Mesenchymal stem cell (in vitro differentiated cells and primary cell): ENCODE data around the gene LARGE1.

Source experiments
- DNase-seq: peaks from one replicate; pipeline ENCODE4 v3.0.0-alpha.2; 2013
- H2AFZ ChIP-seq: one replicate; pipeline ENCODE4 v1.6.1; 2013; ENCODE audit warnings: low read depth, mild to moderate bottlenecking, control low read depth, inconsistent platforms, low read length, moderate library complexity
- H2AK5ac ChIP-seq: 2 replicates; pipeline ENCODE4 v1.6.1; 2013; ENCODE audit warnings: low read length, moderate library complexity, mild to moderate bottlenecking, inconsistent platforms; ENCODE audit not compliant: severe bottlenecking
- H2BK120ac ChIP-seq: one replicate; pipeline ENCODE4 v1.6.1; 2013; ENCODE audit warnings: low read depth, mild to moderate bottlenecking, inconsistent platforms, low read length, moderate library complexity
- H2BK12ac ChIP-seq, 2 experiments: one replicate each; pipeline ENCODE4 v1.6.1; 2013; ENCODE audit warnings: inconsistent platforms in 2 of 2, low read length in 2 of 2, mild to moderate bottlenecking in 2 of 2, moderate library complexity in 2 of 2, control low read depth in 1 of 2
- H2BK15ac ChIP-seq: one replicate; pipeline ENCODE4 v1.6.1; 2013; ENCODE audit warnings: mild to moderate bottlenecking, low read depth, inconsistent platforms; ENCODE audit not compliant: poor library complexity, severe bottlenecking
- H2BK5ac ChIP-seq: 2 replicates; pipeline ENCODE4 v1.6.1; 2013; ENCODE audit warnings: low read depth, mild to moderate bottlenecking, low read length, control low read depth, inconsistent platforms; ENCODE audit not compliant: poor library complexity, severe bottlenecking
- H3K14ac ChIP-seq, 2 experiments: one replicate each; pipeline ENCODE4 v1.6.1; 2013; ENCODE audit warnings: inconsistent platforms in 2 of 2, low read length in 2 of 2, control low read depth in 1 of 2, mild to moderate bottlenecking in 1 of 2, moderate library complexity in 1 of 2
- H3K18ac ChIP-seq, 2 experiments: one replicate each; pipeline ENCODE4 v1.6.1; 2013; ENCODE audit warnings: inconsistent platforms in 2 of 2, low read length in 2 of 2, control low read depth in 1 of 2, low read depth in 1 of 2, mild to moderate bottlenecking in 1 of 2
- H3K23ac ChIP-seq, 2 experiments: one replicate each; pipeline ENCODE4 v1.6.1; 2013; ENCODE audit warnings: inconsistent platforms in 2 of 2, low read length in 2 of 2, mild to moderate bottlenecking in 2 of 2, moderate library complexity in 2 of 2, control low read depth in 1 of 2
- H3K27ac ChIP-seq: 2 replicates; pipeline ENCODE4 v1.5.1; 2013; ENCODE audit warnings: mild to moderate bottlenecking, moderate library complexity, low read length, control low read depth, inconsistent platforms; ENCODE audit not compliant: poor library complexity, severe bottlenecking
- H3K27me3 ChIP-seq, 2 experiments: 2 replicates each; pipeline versions ENCODE4 v1.6.1 to v1.7.0; 2013; ENCODE audit warnings: low read length in 2 of 2, mild to moderate bottlenecking in 2 of 2, moderate library complexity in 2 of 2, control low read depth in 1 of 2, inconsistent platforms in 1 of 2; ENCODE audit not compliant: control insufficient read depth in 1 of 2, insufficient read depth in 1 of 2
- H3K36me3 ChIP-seq, 2 experiments: 2 replicates each; pipeline versions ENCODE4 v1.6.1 to v1.7.0; 2013; ENCODE audit warnings: low read length in 2 of 2, control low read depth in 1 of 2, inconsistent platforms in 1 of 2, low read depth in 1 of 2, mild to moderate bottlenecking in 1 of 2; ENCODE audit not compliant: insufficient read depth in 2 of 2, control insufficient read depth in 1 of 2
- H3K4ac ChIP-seq, 2 experiments: one replicate each; pipeline ENCODE4 v1.6.1; 2013; ENCODE audit warnings: inconsistent platforms in 2 of 2, low read length in 2 of 2, mild to moderate bottlenecking in 2 of 2, moderate library complexity in 2 of 2, control low read depth in 1 of 2, low read depth in 1 of 2
- H3K4me1 ChIP-seq: 2 replicates; pipeline ENCODE4 v1.6.1; 2013; ENCODE audit warnings: low read depth, low read length, control low read depth; ENCODE audit not compliant: control insufficient read depth, insufficient read depth
- H3K4me2 ChIP-seq: 2 replicates; pipeline ENCODE4 v1.6.1; 2013; ENCODE audit warnings: low read length, mild to moderate bottlenecking, inconsistent platforms; ENCODE audit not compliant: poor library complexity, severe bottlenecking
- H3K4me3 ChIP-seq, 2 experiments: 2 replicates each; pipeline versions ENCODE4 v1.5.1 to v1.7.0; 2013; ENCODE audit warnings: low read length in 2 of 2, mild to moderate bottlenecking in 2 of 2, control low read depth in 1 of 2, low read depth in 1 of 2; ENCODE audit not compliant: insufficient read depth in 1 of 2
- H3K79me1 ChIP-seq: replicated peaks from 2 replicates; pipeline ENCODE4 v1.6.1; 2013; ENCODE audit warnings: mild to moderate bottlenecking, control low read depth, low read length, inconsistent platforms; ENCODE audit not compliant: poor library complexity, severe bottlenecking
- H3K9ac ChIP-seq: 2 replicates; pipeline ENCODE4 v1.7.0; 2013; ENCODE audit warnings: mild to moderate bottlenecking, low read length, moderate library complexity
- H3K9me3 ChIP-seq: 2 replicates; pipeline ENCODE4 v1.7.0; 2013; ENCODE audit warnings: mild to moderate bottlenecking, low read length; ENCODE audit not compliant: control insufficient read depth
- H4K8ac ChIP-seq: one replicate; pipeline ENCODE4 v1.6.1; 2013; ENCODE audit warnings: inconsistent platforms, mild to moderate bottlenecking, low read length, moderate library complexity
- H4K91ac ChIP-seq: one replicate; pipeline ENCODE4 v1.6.1; 2013; ENCODE audit warnings: mild to moderate bottlenecking, low read length, inconsistent platforms
- WGBS: methylation state at CpG from one replicate; pipeline ENCODE4 v1.1.7; 2013; ENCODE audit warnings: mixed read lengths; 5-methylcytosine and 5-hydroxymethylcytosine counted together

Gene LARGE1

DNA sequence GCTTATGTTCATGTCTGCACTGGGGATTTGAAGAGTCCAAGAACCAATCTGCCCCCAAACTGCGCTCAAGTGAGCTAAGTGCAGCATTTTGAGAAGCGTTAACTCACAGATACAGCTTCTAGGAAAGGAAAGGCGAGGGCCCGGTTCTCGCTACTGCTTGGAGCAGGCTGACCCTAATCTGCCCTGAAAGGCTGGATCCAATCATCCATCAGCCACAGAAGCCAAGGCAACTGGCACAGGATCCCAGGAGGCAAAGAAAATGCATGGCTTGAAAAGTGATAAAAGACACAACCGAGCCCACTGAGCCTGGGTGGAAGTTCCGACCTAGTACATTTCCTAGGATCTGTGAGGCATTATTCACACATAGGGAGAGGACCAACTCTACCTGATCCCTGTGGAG, 174.8 kb downstream of the LARGE1 start:
- WGBS, result 95% methylated on average over 7 of the region's 7 CpGs
- Histone ChIP-seq H2BK15ac (no peak overlapping the region), H2BK5ac (no peak overlapping the region), H3K36me3 (peaks cover 0 to 5% of the 10 kb centered on the region in 2 experiments), H3K27ac (no peak overlapping the region), H3K18ac (no peak overlapping the region), H2BK120ac (no peak overlapping the region), H3K4me1 (no peaks in the 10 kb centered on the region), H4K8ac (no peak overlapping the region), H3K14ac (no peak overlapping the region), H3K9me3 (no peaks in the 10 kb centered on the region), H3K4me2 (no peak overlapping the region), H3K79me1 (peaks cover 2% of the 10 kb centered on the region), H3K27me3 (no peaks in the 10 kb centered on the region), H3K9ac (no peak overlapping the region), H4K91ac (no peak overlapping the region), H3K4ac (no peak overlapping the region), H2AFZ (no peak overlapping the region), H3K23ac (no peak overlapping the region), H3K4me3 (no peak overlapping the region), H2AK5ac (no peak overlapping the region), H2BK12ac (no peak overlapping the region)
- DNase-seq, result no peak

DNA sequence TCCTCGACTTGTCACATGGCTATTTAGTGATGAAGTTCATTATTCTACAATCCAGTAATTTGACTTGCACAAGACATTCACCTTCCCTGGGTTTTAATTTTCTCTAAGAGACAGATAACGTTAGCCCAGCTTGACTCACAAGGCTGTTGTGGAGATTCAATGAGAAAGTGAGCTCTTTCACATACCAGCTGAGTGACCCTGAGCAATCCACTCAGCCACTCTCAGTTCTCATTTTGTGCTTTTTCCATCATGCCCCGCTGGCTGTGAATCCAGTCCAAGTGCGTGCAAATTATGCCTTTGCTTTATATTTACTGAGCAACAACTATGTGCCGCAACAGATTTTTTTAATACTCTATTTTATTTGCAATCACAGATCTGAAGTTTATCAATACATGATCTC, 176.5 kb downstream of the LARGE1 start:
- no peaks in the 10 kb centered on the region for H3K9me3 ChIP-seq
- no peaks in the 10 kb centered on the region for H3K79me1 ChIP-seq
- H2BK5ac ChIP-seq, result no peak overlapping the region
- H4K91ac ChIP-seq, result no peak overlapping the region
- no peak overlapping the region for H3K4ac ChIP-seq
- no peak overlapping the region for H3K4me3 ChIP-seq
- H3K4me1 ChIP-seq, result no peaks in the 10 kb centered on the region
- H2BK120ac ChIP-seq, result no peak overlapping the region
- no peak overlapping the region for H4K8ac ChIP-seq
- H3K23ac ChIP-seq, result no peak overlapping the region
- no peak overlapping the region for H2BK15ac ChIP-seq
- H3K27ac ChIP-seq, result no peak overlapping the region
- no peak overlapping the region for H2AFZ ChIP-seq
- H2BK12ac ChIP-seq, result no peak overlapping the region
- no peak overlapping the region for H2AK5ac ChIP-seq
- no peak for DNase-seq
- H3K18ac ChIP-seq, result no peak overlapping the region
- 96% methylated on average over 4 of the region's 5 CpGs for WGBS
- H3K36me3 ChIP-seq, result peaks cover 0 to 5% of the 10 kb centered on the region in 2 experiments
- H3K9ac ChIP-seq, result no peak overlapping the region
- H3K14ac ChIP-seq, result no peak overlapping the region
- H3K27me3 ChIP-seq, result no peaks in the 10 kb centered on the region
- no peak overlapping the region for H3K4me2 ChIP-seq

GRCh38 chr22:33741025-33741424, 179.3 kb downstream of the LARGE1 start:
- Histone ChIP-seq H3K27me3 (no peaks in the 10 kb centered on the region), H4K8ac (no peak overlapping the region), H3K14ac (no peak overlapping the region), H3K9me3 (peaks cover 3% of the 10 kb centered on the region), H3K79me1 (no peaks in the 10 kb centered on the region), H2AFZ (no peak overlapping the region), H3K4me2 (no peak overlapping the region), H2BK15ac (no peak overlapping the region), H3K27ac (no peak overlapping the region), H3K23ac (no peak overlapping the region), H2BK120ac (no peak overlapping the region), H2BK12ac (no peak overlapping the region), H3K36me3 (peaks cover 0 to 4% of the 10 kb centered on the region in 2 experiments), H3K18ac (no peak overlapping the region), H3K9ac (no peak overlapping the region), H4K91ac (no peak overlapping the region), H2BK5ac (no peak overlapping the region), H3K4ac (no peak overlapping the region), H3K4me1 (no peaks in the 10 kb centered on the region), H3K4me3 (no peak overlapping the region), H2AK5ac (no peak overlapping the region)
- no CpG with 5 or more reads among the region's 3 CpGs for WGBS
- DNase-seq, result no peak

- H3K27me3 ChIP-seq, result no peaks in the 10 kb centered on the region
- H2BK12ac ChIP-seq, result no peak overlapping the region
- H4K91ac ChIP-seq, result no peak overlapping the region
- H3K36me3 ChIP-seq, result peaks cover 0 to 4% of the 10 kb centered on the region in 2 experiments
- no peak overlapping the region for H3K4me2 ChIP-seq
- H3K9ac ChIP-seq, result no peak overlapping the region
- H2BK5ac ChIP-seq, result no peak overlapping the region
- no peaks in the 10 kb centered on the region for H3K79me1 ChIP-seq
- H3K14ac ChIP-seq, result no peak overlapping the region
- H2AK5ac ChIP-seq, result no peak overlapping the region
- no peak overlapping the region for H3K4ac ChIP-seq
- H4K8ac ChIP-seq, result no peak overlapping the region
- H3K9me3 ChIP-seq, result peaks cover 6% of the 10 kb centered on the region
- H2BK15ac ChIP-seq, result no peak overlapping the region
- no peak for DNase-seq
- H3K23ac ChIP-seq, result no peak overlapping the region
- 92% methylated on average over 4 of the region's 4 CpGs for WGBS
- no peak overlapping the region for H2BK120ac ChIP-seq
- H3K18ac ChIP-seq, result no peak overlapping the region
- no peak overlapping the region for H3K4me3 ChIP-seq
- H3K4me1 ChIP-seq, result no peaks in the 10 kb centered on the region
- H3K27ac ChIP-seq, result no peak overlapping the region
- H2AFZ ChIP-seq, result no peak overlapping the region
Measured at GRCh38 chr22:33739516-33739915, 180.8 kb downstream of the LARGE1 start.
